Measurements from ENCODE around the gene CBFA2T2. TPM values are rescaled to one million over a fixed set of nuclear protein-coding genes. Genes with fewer than 3 reads are reported as not detected.
"Not testable (repeated sequence)": the region's sequence is repeated elsewhere in the genome, so short reads cannot be mapped to it uniquely, and the experiment has no call there.

Gene CBFA2T2
- total RNA-seq, 4 donors from 2014 or later, result 17.2 to 24.6 (median 21.7) TPM

DNA sequence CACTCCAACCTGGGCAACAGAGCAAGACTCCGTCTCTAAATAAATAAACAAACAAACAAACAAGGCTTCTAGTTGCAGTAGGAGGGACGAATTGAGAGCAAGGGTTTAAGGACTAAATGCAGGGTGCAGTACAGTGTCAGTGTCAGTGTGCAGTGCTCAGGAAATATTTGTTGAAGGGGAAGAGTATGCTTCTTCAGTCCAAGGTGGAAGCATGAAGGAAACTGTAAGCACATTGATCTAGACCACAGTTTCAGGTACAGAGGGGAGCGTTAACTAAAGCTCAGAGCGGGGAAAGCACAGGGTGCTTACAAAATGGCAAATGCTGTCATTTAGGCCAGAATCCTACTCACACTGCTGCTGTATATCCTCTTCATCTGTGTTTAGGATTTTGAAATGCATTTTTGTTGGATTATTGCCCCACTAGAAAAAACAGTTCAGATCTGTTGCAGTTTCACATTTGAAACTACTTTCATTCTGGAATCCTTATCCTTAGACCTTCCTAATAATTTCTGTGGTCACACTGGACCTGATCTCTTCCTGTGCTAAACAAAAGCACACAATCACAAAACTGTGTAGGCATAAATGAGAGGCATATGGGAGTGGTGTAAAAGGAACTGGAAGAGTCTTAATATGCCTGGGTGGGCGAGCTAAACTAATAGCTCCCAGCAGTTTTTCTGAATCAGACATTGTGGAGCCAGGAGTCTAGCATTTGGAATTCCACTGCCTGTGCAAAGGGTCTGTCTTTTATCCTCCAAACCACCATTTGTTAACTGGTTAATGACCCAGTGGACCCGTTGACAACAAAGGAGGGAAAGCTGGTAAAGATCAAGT, 41.4 kb downstream of the CBFA2T2 start:
- TF ChIP-seq POLR2A (IDR thresholded peaks at IDR 0.05), result no peak
- intact Hi-C loops (cut with DNase I; ENCODE audit: low total_unique reads), result no loop called here
- no peak for DNase-seq (ENCODE audit: low spot score in 2 of 2)
- WGBS, 2 donors, result 59 to 63% methylated on average over 6 of the region's 6 CpGs
- H3K4me3 ChIP-seq (ENCODE audit: low read depth, poor library complexity, severe bottlenecking), result no peak overlapping the region

DNA sequence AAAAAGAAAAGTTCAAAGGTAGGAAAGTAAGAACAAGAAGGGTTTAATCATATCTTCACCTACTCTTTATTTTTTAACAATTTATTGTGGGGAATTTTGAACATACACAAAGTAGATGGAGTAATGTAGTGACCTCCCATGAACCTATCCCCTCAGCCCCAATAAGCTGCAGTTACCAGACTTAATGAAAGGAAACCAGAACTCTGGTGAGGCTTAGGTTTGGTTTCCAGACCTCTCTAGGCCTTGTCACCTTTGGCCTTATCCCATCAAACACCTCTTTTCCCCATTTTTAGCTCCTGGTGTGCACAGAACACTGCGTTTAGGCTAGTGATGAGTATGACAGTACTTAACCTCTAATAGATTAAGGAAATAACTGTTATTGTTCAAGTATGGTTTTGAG, 42.0 kb downstream of the CBFA2T2 start:
- 69 to 74% methylated on average over 1 of the region's 1 CpG for WGBS, 2 donors
- DNase-seq (ENCODE audit: low spot score in 2 of 2), result no peak
- no peak for TF ChIP-seq POLR2A (IDR thresholded peaks at IDR 0.05)
- TF ChIP-seq, protein P1, sequence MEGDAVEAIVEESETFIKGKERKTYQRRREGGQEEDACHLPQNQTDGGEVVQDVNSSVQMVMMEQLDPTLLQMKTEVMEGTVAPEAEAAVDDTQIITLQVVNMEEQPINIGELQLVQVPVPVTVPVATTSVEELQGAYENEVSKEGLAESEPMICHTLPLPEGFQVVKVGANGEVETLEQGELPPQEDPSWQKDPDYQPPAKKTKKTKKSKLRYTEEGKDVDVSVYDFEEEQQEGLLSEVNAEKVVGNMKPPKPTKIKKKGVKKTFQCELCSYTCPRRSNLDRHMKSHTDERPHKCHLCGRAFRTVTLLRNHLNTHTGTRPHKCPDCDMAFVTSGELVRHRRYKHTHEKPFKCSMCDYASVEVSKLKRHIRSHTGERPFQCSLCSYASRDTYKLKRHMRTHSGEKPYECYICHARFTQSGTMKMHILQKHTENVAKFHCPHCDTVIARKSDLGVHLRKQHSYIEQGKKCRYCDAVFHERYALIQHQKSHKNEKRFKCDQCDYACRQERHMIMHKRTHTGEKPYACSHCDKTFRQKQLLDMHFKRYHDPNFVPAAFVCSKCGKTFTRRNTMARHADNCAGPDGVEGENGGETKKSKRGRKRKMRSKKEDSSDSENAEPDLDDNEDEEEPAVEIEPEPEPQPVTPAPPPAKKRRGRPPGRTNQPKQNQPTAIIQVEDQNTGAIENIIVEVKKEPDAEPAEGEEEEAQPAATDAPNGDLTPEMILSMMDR (IDR thresholded peaks at IDR 0.05), result no peak
- H3K4me3 ChIP-seq (ENCODE audit: low read depth, poor library complexity, severe bottlenecking), result no peak overlapping the region
- intact Hi-C loops (cut with DNase I; ENCODE audit: low total_unique reads), result no loop called here

DNA sequence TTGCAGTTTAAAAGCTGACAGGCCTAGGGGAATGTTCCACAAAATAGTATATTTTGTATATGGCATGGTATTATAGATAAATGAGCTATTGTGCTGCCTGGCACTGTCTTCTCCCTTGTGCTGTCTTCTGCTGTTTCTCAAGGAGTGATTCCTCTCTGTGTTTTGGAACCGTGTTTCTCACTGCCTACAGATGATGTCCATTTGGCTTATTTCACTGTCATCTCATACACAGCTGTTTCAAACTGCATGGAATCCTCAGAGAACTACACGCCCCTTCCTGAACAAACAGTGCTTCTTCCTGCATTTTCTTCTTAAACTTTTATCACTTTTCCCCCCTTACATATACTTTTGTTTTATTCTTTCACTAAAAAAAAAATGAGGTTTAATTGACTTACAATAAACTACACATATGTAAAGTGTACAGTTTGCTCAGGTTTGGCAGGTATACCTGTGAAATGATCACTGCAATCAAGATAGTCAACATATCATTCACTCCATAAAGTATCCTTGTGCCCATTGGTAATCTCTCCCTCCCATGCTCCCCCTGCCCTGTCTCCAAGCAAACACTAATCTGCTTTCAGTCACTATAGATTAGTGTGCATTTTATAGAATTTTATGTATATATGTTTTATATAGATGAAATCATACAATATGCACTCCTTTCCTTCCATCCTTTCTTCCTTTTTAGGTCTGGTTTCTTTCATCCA, 43.0 kb downstream of the CBFA2T2 start:
- DNase-seq (ENCODE audit: low spot score in 2 of 2), result no peak
- no peak overlapping the region for H3K4me3 ChIP-seq (ENCODE audit: low read depth, poor library complexity, severe bottlenecking)
- WGBS, 2 donors, result 34 to 44% methylated on average over 2 of the region's 2 CpGs
- intact Hi-C loops (cut with DNase I; ENCODE audit: low total_unique reads), result no loop called here
- TF ChIP-seq, protein P1 (IDR thresholded peaks at IDR 0.05), result no peak
- no peak for TF ChIP-seq POLR2A (IDR thresholded peaks at IDR 0.05)

DNA sequence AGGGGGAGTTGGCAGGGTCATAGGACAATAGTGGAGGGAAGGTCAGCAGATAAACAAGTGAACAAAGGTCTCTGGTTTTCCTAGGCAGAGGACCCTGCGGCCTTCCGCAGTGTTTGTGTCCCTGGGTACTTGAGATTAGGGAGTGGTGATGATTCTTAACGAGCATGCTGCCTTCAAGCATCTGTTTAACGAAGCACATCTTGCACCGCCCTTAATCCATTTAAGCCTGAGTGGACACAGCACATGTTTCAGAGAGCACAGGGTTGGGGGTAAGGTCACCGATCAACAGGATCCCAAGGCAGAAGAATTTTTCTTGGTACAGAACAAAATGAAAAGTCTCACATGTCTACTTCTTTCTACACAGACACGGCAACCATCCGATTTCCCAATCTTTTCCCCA, 45.8 kb downstream of the CBFA2T2 start:
- not testable (repeated sequence) for DNase-seq (ENCODE audit: low spot score in 2 of 2)

DNA sequence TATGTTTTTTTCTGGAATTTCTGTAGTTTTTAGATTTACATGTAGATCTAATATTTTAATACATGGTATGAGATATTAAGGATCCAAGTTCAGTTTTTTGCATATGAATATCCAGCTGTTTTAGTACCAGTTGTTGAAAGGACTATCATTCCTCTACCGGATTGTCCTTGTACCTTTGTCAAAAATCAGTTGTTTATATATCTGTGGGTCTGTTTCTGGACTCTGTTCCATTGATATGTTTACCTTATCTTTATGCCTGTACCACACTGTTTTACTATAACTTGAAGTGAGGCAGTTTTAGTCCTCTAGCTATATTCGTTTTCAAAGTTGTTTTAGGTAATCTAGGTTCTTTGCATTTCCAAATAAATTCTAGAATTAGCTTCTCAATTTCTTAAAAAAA, 47.7 kb downstream of the CBFA2T2 start:
- DNase-seq (ENCODE audit: low spot score in 2 of 2), result no peak
- no peak overlapping the region for H3K4me3 ChIP-seq (ENCODE audit: low read depth, poor library complexity, severe bottlenecking)
- WGBS, 2 donors, result 79 to 83% methylated on average over 2 of the region's 2 CpGs
- no peak for TF ChIP-seq POLR2A (IDR thresholded peaks at IDR 0.05)
- TF ChIP-seq, protein P1 (IDR thresholded peaks at IDR 0.05), result no peak
- intact Hi-C loops (cut with DNase I; ENCODE audit: low total_unique reads), result no loop called here

More for the DNA sequence above, 45.8 kb downstream of the CBFA2T2 start:
- intact Hi-C loops (cut with DNase I; ENCODE audit: low total_unique reads); H3K4me3 ChIP-seq (ENCODE audit: low read depth, poor library complexity, severe bottlenecking): not testable (repeated sequence)
- 89 to 97% methylated on average over 5 to 6 of the region's 8 CpGs for WGBS, 2 donors

DNA sequence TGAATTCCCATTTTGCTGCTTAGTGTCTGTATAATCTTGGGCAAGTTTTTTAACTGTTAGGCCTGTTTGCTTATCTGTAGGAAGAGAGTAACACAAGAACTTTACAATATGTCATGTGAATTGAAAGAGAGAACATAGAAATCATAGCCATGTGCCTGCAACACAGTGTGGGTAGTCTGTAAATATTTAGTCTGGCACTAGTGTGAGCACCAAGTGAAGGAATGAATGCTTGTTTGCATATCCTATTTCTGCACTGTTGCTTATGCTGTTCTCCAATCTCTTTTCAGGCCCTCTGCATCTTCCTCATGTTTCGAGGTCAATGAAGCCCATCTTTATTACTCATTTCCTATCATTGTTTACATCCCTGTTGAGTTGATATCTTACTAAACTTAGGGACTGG, 49.2 kb downstream of the CBFA2T2 start:
- 76 to 87% methylated on average over 1 of the region's 1 CpG for WGBS, 2 donors

More for the DNA sequence above, 49.2 kb downstream of the CBFA2T2 start:
- TF ChIP-seq POLR2A (IDR thresholded peaks at IDR 0.05), result no peak
- TF ChIP-seq, protein P1 (IDR thresholded peaks at IDR 0.05), result no peak
- H3K4me3 ChIP-seq (ENCODE audit: low read depth, poor library complexity, severe bottlenecking), result no peak overlapping the region
- no peak for DNase-seq (ENCODE audit: low spot score in 2 of 2)
- intact Hi-C loops (cut with DNase I; ENCODE audit: low total_unique reads), result no loop called here

All from lower leg skin (tissue), 4 donors.